8988T (cell line): ENCODE measurements around the gene POU6F2.

Experiments used
- DNase-seq: peaks from one replicate; pipeline ENCODE4 v3.0.0; 2011

Gene POU6F2

GRCh38 chr7:39413636-39414223 lies 436.0 kb downstream of the POU6F2 start:
- no peak for DNase-seq

GRCh38 chr7:39414224-39415035 lies 436.7 kb downstream of the POU6F2 start:
- DNase-seq = no peak

- DNase-seq = no peak
These were observed 437.5 kb downstream of the POU6F2 start for GRCh38 chr7:39415091-39415787.

DNA sequence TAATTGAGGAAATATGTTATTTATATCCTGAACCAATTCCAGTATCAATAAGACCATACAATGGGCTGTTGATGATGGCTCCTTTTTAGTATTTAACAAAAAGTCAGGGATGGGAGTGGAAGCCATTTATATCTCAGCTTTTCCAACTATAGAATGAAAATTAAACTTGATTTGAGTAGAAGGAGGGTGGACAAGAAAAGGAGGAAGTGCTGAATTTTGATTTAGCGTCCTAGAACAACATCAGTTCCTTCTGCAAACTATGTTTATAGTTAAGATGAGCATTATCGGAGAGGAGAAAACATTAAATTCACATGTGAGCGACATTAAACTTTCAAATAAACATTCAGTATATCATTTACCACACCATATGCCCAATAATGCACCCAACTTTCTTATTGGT lies 439.2 kb downstream of the POU6F2 start:
- DNase-seq = no peak

- DNase-seq = no peak
These were observed 439.9 kb downstream of the POU6F2 start for GRCh38 chr7:39417642-39418041.

DNA sequence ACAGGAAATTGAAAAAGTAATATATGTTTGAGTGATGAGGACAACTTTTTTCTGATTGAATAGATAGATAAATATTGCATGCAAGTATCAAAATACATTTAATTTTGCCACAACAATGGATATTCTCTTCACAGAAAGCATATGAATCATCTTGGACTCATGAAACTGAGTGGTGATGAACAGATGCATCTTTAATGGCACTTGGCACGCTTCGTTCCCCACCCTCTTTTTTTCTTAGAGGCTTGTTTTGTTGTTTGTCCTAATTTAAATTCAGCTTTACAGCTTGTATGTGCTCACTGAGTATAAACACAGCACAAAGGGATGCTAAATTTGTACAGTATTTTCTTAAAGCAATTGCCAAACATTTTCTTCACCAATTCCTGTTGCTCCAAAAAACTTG lies 443.5 kb downstream of the POU6F2 start:
- no peak for DNase-seq

DNA sequence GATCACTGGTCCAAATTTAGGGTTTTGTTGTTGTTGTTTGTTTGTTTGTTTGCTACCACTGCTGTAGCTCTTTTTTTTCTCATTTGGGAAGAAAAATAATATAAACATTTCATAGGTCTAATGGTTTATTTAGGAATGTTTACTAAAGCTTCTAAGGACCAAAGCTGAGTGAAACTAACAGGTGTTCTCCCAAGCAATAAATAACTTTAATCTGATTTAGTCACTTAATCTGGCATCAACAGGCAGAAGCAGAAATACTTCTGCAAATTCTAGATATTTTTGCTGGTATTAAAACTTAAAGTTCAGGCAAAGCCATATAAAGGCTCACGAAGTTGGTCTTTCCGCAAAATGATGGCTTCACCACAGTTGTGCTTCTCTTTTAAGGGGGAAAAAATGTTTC lies 444.0 kb downstream of the POU6F2 start:
- DNase-seq = no peak

GRCh38 chr7:39428221-39428620 lies 450.5 kb downstream of the POU6F2 start:
- DNase-seq = no peak

- DNase-seq = no peak
These were observed 451.7 kb downstream of the POU6F2 start for GRCh38 chr7:39429421-39429820.

GRCh38 chr7:39430441-39430840 lies 452.7 kb downstream of the POU6F2 start:
- DNase-seq = no peak

DNA sequence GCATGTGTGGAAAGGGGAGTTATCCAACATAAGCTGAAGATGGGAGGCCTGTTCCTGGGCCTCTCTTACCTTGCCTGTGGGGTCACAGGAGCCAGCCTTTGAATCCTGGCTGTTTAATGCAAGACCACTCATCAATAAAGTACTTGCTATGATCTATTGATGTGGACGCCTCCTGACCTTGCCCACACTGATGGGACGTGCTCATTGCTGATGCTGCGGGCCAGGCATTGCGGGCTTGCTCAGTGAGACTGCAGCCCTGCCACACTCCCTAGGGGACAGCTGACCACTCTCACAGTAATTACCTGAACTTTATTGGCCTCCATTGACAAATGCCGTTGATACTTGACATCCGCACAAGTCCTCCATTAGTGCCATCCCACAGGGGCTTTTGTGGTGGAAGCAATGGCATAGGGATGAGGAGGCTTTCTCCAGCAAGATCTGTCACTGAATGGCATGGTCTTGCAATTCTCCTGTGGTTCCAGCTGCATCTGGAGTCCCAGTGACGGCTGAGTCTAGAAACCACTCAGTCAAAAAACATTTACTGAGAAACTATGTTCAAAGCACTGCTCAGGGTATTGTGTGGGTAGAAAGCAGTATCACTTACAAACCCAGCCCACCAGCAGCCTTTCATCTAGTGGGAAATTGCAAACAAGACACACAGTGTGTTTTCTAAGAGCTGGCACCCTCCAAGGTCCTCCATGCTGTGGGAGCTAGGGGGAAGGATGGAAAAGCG lies 453.4 kb downstream of the POU6F2 start:
- DNase-seq = no peak

- DNase-seq = no peak
These were observed 454.7 kb downstream of the POU6F2 start for GRCh38 chr7:39432368-39432767.

DNA sequence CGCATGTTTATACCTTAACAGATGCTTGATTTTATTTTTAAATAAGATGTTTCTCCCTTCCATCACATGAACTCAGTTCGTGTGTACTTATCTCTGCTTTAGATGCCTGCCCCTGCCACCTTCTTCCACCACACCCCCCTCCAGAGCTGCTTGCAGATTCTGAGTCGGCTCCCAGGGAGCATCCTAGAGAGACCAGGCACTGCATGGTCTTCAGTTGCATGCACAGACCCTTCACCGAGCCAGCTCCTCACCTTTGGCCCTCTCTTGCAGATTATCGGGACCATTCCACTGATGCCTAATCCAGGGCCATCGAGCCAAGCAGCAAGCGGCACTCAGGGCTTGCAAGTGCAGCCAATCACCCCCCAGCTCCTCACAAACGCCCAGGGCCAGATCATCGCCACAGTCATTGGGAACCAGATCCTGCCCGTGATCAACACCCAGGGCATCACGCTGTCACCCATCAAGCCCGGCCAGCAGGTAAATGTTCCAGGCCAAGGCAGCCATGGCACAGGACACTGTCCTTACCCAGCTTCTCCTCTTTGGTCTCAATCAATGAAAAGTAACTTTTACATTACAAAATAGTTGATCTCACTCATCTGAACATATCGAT lies 455.2 kb downstream of the POU6F2 start:
- DNase-seq = no peak

DNA sequence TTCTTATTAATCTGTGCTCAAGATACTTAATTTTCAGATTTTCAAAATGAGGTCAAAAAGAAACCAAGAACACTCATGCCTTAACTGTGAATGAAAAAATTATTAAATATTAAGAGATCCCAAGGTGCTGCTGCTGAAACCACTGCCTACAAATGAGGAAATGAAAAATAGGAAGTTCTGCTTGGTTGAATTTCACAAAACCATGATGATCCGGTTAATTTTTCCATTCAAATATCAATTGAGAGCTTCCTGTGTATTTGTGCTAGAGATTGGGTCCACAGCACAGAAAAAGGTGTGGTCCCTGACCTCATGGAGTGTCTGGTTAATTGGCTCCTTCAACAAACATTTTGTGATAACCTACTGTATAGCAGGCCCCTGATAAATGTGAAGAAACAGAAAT lies 455.8 kb downstream of the POU6F2 start:
- no peak for DNase-seq

GRCh38 chr7:39434012-39434411 lies 456.3 kb downstream of the POU6F2 start:
- DNase-seq = no peak

GRCh38 chr7:39446546-39446945 lies 468.8 kb downstream of the POU6F2 start:
- no peak for DNase-seq

DNA sequence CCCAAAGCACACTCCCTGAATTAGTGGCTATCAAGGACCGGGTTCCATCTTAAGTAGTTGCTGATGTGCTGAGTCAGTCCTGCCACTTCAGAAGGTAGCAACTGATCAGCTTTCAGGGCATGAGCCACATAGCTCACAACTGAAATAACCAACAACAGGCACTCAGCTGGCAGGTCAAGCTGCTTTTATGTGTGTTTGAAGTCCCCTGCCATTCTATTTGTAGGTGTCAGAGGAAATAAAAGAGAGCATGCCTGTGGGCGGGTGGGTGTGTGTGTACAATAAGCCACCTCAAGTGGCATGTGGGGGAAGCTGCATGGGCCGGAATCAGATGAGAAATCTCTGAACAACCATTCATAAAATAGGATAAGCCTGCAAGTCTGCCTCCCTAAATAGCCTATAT lies 474.2 kb downstream of the POU6F2 start:
- no peak for DNase-seq

- no peak for DNase-seq
These were observed 476.1 kb downstream of the POU6F2 start for GRCh38 chr7:39453743-39454355.

DNA sequence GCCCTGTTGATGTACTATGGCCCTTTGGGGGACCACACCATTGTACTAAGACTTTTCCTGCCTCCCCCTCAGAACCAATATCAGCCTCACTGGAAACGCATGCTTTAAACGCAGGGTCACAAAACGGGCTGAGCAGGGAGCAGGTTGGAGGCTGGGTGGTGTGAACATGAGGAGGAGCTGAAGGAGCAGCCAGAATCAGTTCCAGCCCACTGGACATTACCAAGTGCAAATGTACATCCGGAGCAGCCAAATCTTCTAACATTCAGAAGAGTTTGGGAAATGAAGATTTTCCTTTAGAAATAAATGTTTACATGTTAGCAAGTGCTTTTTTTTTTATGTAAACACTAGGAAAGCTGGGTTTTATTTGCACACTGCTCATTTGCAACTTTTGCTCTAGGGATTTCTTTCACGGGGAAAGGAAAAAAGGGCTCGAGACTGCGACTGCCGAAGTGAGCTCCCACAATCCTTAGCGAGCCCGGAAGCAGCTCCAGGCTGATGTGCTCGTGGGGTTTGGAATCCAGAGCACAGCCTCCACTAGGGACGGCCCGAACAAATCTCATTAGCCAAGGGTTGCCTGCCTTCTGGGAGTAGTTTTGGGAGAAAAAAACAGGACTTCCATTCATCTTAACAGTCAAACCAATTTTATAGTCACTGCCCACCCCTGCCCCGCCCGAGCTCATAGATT lies 480.5 kb downstream of the POU6F2 start:
- no peak for DNase-seq

GRCh38 chr7:39459636-39460035 lies 481.9 kb downstream of the POU6F2 start:
- DNase-seq = no peak

DNA sequence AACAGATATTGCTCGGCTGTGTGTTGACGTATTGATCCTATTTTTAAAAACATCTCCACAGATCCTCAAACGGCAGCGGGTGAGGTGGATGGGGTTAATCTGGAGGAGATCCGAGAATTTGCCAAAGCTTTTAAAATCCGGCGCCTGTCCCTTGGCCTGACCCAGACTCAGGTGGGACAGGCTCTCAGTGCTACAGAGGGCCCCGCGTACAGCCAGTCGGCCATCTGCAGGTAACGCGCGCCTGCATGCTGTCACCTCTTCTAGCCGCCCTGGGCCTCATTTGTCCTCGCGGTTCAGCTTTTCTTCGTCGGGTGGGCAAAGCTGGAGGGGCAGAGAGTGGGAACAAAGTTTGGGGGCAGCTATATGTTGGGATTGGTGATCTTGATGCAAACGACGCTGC lies 482.8 kb downstream of the POU6F2 start:
- no peak for DNase-seq

GRCh38 chr7:39461263-39461820 lies 483.6 kb downstream of the POU6F2 start:
- no peak for DNase-seq
